ENCODE data around the gene FHIP2A. TPM values are rescaled to one million over a fixed set of nuclear protein-coding genes. Genes with fewer than 3 reads are reported as not detected.
"Not testable (repeated sequence)": the region's sequence is repeated elsewhere in the genome, so short reads cannot be mapped to it uniquely, and the experiment has no call there.

The FHIP2A gene
- total RNA-seq, 1 experiment from 2014 or later: 20.7 TPM

- no TSS peak for BruUV-seq (replicated peaks)
- Histone ChIP-seq H3K4me3 (replicated peaks in 1 of 2; ENCODE audit: low read depth in 1 of 2, low read length in 2 of 2) (no peak overlapping the region), H2AFZ (ENCODE audit: low read depth, low read length, poor library complexity, severe bottlenecking) (peak overlapping the region; percentile 40), H4K20me1 (ENCODE audit: insufficient read depth) (no peaks in the 10 kb centered on the region), H3K79me2 (ENCODE audit: insufficient read depth, low read length) (no peaks in the 10 kb centered on the region), H3K9me2 (ENCODE audit: insufficient read depth) (no peaks in the 10 kb centered on the region), H3K27ac (ENCODE audit: low read depth, low read length) (no peak overlapping the region), H3K36me3 (ENCODE audit: control insufficient read depth in 1 of 2, insufficient read depth in 2 of 2, low read length in 2 of 2) (no peaks in the 10 kb centered on the region), H3K9ac (ENCODE audit: low read length) (no peak overlapping the region), H3K4me2 (ENCODE audit: low read length) (no peak overlapping the region), H3K27me3 (ENCODE audit: insufficient read depth, low read length) (no peaks in the 10 kb centered on the region), H3K9me3 (ENCODE audit: control insufficient read depth in 1 of 2, insufficient read depth in 1 of 2, low read depth in 1 of 2, low read length in 2 of 2) (no peaks in the 10 kb centered on the region), H3K4me1 (ENCODE audit: control insufficient read depth in 1 of 2, insufficient read depth in 2 of 2, low read length in 2 of 2) (peaks cover 0 to 7% of the 10 kb centered on the region in 2 experiments; a peak in 2 of 4 replicates)
- ATAC-seq (no peak), DNase-seq (ENCODE audit: low read depth, low spot score) (no peak)
- intact Hi-C loops (cut with micrococcal nuclease): no loop called here
- CTCF ChIA-PET: interaction anchor here (2.2 kb wide), 1 partner anchor 13 kb away, joined by 4 read pairs; no protein-coding TSS in a partner anchor
- POLR2A ChIA-PET: no interaction called here
- RAD21 ChIA-PET (ENCODE audit: low non-redundant PET in 1 of 2, low total read pairs in 2 of 2, uncharacterized antibody in 2 of 2, unreplicated experiment in 2 of 2): no interaction called here
- TF ChIP-seq YY1 (IDR thresholded peaks at IDR 0.05; ENCODE audit: extremely low read depth, insufficient replicate concordance, low read depth, low read length) (no peak), RAD21 (IDR thresholded peaks at IDR 0.05; ENCODE audit: low read depth) (no peak), ZBTB33 (IDR thresholded peaks at IDR 0.05; ENCODE audit: extremely low read depth, insufficient replicate concordance, low read length) (no peak)
Measured at GRCh38 chr10:114773197-114773532, 48.4 kb upstream of the FHIP2A start.

- H3K4me1 ChIP-seq (ENCODE audit: control insufficient read depth in 1 of 2, insufficient read depth in 2 of 2, low read length in 2 of 2): peaks cover 15% of the 10 kb centered on the region in 2 experiments
- H3K9ac ChIP-seq (ENCODE audit: low read length); H3K9me2 ChIP-seq (ENCODE audit: insufficient read depth); H3K4me3 ChIP-seq (replicated peaks in 1 of 2; ENCODE audit: low read depth in 1 of 2, low read length in 2 of 2); RAD21 ChIA-PET (ENCODE audit: low non-redundant PET in 1 of 2, low total read pairs in 2 of 2, uncharacterized antibody in 2 of 2, unreplicated experiment in 2 of 2); BruUV-seq (replicated peaks); CTCF ChIA-PET; DNase-seq (ENCODE audit: low read depth, low spot score); H4K20me1 ChIP-seq (ENCODE audit: insufficient read depth); H2AFZ ChIP-seq (ENCODE audit: low read depth, low read length, poor library complexity, severe bottlenecking); POLR2A ChIA-PET; H3K9me3 ChIP-seq (ENCODE audit: control insufficient read depth in 1 of 2, insufficient read depth in 1 of 2, low read depth in 1 of 2, low read length in 2 of 2); H3K79me2 ChIP-seq (ENCODE audit: insufficient read depth, low read length); H3K27ac ChIP-seq (ENCODE audit: low read depth, low read length); H3K4me2 ChIP-seq (ENCODE audit: low read length); intact Hi-C loops (cut with micrococcal nuclease); ATAC-seq; H3K36me3 ChIP-seq (ENCODE audit: control insufficient read depth in 1 of 2, insufficient read depth in 2 of 2, low read length in 2 of 2); H3K27me3 ChIP-seq (ENCODE audit: insufficient read depth, low read length): not testable (repeated sequence)
Measured at GRCh38 chr10:114775082-114775481, 46.5 kb upstream of the FHIP2A start.
